T-helper 22 cell (primary cell): ENCODE results near the gene KIAA1755.

ENCODE experiments used
- DNase-seq: peaks from one replicate; pipeline ENCODE4 v3.0.0-alpha.2; 2020; ENCODE audit warnings: low read depth

Gene KIAA1755

DNA sequence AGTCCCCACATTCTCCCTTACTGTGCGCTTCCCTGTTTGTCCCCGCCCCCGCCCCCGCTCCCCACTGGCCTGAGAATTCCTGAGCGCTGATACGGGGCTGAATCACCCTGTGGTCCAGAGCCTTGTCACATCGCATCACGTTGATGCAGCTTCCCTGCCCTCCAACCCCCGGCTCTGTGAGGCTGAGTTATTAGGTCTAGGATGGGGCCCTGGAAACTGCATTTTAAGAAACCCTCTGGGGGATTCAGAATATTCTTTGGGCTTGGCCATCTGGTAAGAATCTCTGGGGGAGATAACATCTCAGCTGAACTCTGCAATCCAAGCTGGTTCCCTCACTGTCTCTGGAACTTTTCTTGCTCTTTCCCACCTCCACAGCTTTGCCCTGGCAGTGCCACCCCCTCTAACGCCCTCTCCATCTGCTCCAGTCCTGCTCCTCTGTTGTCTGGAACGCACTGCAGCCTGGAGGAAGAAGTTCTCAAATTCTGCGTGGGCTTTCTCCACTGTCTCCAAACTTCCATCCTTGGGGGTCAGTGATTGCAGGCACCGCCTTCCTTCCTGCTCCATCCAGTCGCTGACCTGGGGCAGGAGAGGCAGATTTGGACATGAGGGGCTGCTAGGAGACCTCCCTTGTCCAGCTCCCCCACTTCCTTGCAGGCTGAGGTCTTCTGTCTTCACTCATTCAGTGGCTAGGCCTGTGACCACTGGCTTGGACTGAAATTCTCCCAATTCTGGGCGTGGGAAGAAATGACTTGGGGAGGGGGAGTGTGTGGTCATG, 42.6 kb downstream of the KIAA1755 start:
- DNase-seq, result no peak

DNA sequence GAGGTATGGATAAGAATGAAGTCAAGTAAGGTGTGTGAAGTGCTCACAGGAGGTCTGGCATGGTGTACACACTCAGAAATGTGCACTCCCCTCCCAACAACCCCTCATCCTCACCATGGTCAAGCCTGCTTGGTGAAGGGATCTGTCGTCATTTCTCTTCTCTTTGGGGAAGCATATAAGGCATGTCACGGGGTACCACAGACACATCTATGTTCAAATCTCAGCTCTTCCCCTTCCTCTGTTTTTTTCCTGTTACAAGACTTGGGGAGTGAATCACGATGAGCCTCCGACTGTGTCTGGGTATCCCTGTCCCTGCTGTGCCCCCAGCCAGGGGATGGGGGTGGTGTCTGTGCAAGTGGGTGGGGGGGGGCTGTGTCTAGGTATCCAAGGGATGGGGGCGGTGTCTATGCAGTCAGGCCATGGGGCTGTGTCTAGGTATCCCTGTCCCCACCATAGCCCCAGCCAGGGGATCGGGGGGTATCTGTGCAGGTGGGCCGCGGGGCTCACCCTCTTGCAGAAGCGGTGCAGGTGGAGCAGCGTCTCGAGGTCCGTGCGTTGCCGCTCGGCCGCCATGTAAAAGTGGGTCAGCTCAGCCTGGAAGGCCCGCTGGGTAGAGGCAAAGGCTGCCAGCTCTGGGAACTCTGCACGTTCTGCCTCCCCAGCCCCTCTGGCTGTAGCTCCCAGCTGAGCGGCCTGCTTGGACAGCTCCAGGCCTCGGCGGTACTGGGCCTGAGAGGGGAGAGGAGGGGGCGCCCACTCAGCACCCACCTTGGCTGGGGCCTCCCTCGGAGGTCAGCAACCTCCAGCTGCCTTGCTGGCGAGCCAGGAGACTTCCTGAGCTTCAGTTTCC, 43.6 kb downstream of the KIAA1755 start:
- DNase-seq, result no peak

DNA sequence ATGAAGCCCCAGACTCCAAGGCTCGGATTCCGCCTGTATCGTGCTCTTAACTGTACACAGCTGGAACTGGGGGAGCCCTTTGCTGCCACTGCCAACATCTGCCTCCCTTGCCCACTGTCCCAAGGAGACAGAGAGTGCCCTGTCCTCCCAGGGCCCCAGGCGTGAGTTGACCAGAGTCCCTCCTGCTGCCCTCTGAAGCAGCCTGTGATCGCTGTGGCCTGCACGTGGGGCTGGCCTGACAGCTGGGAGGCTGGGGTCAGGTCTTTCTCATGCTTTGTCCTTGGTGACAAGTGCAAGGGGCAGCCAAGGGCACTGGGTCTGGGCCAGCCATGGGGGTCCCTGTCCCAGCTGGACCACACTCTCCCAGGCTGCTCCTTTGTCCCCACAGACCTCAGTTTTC, 44.3 kb downstream of the KIAA1755 start:
- no peak for DNase-seq

DNA sequence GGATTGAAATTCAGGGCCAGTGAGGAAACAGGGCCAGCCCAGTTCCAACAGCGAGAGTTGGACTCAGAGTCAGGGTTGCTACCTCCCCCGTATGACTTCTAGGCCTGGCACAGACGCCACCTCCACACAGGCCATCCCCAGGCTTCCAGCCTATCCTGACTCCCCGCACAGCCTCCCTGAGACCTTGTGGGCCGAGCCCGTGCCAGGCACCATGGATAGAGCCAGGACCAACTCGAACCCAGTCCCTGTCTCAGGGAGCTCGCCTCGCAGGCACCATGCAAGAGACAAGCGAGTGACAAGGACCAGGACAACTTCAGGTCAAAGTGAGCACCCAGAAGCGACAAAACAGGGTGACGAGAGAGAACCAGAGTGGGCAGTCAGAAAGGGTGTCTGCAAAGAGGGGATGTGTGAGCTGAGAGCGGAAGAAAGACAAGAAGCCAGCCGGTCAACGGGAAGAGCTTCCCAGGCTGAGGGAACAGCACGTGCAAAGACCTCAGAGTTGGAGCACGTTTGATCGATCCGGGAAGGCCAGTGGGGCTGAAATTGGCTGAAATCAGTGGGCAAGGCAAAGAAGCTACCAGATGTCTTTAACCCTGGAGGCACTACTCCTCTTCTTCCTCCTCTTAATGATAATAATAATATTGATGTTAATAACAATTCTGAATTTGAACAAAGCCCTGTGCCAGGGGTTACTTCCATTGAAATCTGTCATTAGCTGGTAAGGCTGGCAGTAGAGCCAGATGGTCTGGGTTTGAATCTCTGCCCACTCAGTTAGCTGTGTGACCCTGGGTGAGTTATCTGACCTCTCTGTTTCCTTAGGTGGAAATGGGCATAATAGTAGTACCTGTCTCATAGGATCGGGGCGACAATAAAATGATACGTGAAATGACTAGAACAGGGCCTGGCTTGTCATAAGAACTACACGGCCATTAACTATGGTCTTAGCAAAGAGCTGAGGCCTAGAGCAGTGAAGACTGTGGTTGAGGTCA, 45.0 kb downstream of the KIAA1755 start:
- DNase-seq, result no peak

DNA sequence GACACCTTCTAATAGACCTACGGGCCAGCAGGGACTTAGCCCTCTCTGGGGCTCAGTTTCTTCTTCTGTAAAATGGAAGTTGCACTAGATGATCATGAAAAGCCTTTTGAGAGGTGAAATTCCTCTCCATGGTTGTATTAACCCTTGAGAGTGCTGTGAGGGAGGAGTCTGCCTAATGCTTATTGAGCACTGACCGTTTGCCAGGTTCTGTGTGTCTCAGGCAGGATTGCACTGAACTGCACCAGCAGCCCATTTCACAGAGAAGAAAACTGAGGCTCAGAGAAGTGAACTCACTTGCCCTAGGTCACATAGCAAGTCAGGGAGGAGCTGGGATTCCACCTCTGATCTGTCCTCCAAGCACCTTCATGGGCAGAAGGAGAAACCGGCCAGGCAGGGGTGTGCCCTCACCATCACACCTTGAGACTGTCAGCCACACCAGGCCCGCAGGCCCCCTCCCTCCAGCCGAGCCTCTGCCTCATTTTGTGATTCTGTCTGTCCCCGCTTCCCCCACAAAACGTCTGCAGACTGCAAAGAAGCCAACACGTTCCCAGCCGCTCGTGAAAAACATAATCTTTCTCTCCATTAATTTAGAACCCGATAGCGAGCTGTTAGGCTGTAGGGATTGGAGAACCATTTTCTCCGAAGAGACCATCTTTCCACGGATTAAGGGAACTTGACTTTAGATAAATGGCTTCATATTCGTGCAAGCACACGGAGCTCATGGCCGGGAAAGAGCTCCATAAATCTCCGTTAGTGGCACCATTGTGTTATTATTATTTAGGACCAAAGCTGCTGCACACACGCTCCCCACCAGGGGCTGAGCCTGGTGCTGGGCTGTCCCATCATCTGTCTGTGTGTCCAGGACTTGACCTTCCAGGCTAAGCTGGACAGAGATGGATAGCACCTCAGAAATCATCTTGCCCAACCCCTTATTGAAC, 46.0 kb downstream of the KIAA1755 start:
- DNase-seq, result no peak

DNA sequence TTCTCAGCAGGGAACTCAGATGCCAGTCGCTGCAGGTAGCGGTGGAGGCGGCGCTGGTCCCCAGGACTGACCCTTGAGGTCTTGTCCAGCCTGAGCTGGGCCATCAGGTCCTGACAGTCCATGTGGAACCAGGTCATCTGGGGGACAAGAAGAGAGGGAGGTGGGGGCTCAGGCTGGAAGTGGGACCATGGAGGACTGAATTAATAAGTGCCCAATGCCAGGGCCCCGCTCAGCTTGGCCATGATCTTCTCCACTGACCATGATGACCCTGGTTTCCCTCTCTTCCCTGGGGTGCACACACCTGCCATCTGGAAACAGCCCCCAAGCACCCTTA, 47.0 kb downstream of the KIAA1755 start:
- DNase-seq, result no peak

DNA sequence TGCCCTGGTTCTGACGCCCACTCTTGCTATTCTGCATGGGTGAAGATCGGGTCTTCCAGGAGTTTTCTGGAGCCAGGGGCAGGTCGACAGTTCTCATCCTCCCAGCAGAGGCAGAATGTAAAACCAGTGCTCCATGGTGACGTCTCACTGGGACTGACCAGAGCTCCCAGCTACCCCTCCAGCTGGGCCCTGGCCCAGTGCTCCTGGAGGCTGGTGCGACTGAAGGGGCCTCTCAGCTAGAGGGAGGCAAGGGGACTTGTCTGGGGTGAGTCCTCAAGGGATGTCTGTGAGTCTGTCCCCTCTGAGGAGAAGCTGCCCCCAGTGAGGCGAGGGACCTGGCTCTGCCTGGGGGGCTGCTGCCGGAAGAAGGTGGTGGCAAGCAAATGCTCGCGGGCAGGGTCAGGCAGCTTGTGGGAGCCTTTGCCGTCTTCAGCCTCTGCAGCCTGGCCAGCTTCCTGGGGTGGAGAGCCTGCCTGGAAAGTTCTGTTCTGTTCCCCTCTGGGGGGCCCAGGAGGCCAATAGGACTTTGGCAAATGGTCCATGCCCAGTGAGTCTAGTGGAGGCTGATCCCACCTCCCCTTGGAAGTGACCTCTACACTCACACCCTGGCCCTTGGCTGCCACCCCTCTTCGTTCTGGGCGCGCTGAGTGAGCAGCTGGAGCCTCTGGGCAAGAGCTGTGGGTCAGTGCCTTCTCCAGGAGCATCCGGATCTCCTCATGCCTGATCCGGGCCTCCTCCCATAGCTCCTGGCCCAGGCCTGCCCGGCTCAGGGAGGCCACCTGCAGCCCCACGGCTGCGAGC, 47.5 kb downstream of the KIAA1755 start:
- no peak for DNase-seq

DNA sequence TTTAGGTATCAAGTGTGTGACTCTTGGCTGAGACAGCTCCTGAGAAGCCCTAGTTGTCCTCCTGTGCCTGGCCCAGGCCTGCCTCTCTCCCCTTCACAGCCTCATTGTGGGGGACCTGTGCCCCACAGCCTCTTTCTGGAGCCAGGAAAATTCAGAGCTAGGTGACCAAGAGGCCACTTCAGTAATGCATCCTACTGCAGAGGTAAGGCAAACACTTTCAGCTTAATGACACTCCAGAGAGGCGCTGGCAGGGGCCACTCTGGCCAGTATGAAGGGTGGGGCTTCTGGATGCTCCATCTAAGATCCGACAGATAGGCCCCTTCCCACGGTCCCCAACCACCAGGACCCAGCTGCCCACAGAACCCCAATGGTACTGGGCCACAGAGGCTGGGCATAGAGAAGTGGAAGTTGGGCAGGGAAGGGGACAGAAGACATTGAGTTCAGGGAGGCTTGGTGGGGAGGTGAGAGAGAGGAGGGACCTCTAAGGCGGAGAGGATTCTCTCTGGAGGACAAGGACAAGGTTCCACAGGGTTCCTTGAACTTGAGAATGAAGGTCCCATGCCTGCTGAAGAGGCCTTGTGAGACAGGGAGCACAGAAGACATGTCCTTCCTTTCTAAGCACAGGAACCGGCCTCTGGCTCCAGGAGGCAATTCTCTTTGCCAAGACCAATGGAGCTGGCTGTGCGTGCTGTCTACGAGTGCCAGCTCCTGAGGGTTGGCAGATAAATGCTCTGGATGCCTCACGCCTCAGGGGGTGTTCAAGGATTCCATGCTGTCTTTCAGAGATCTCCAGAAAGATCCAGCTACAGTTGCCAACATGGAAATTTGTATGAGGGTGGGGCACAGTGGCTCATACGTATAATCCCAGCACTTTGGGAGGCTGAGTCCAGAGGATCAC, 49.1 kb downstream of the KIAA1755 start:
- DNase-seq, result no peak

DNA sequence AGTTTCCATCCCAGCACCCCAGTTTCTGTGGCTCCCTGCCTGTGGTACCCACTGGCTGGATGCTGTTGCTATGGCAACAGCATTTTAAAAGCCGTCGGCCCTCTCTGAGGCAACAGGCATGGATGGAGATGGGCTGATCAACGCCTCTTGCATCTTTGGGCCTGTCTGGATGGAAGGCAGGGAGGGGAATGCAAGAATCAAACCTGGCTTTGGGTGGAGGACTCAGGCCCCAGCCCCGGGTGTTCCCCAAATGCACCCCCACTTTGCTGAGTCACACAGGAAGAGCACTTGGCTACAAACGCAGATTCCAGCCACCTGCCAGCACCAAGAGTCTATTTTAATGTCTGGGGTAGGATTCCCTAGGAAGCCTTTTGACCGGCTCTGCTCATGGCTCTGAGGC, 49.8 kb downstream of the KIAA1755 start:
- DNase-seq, result no peak

DNA sequence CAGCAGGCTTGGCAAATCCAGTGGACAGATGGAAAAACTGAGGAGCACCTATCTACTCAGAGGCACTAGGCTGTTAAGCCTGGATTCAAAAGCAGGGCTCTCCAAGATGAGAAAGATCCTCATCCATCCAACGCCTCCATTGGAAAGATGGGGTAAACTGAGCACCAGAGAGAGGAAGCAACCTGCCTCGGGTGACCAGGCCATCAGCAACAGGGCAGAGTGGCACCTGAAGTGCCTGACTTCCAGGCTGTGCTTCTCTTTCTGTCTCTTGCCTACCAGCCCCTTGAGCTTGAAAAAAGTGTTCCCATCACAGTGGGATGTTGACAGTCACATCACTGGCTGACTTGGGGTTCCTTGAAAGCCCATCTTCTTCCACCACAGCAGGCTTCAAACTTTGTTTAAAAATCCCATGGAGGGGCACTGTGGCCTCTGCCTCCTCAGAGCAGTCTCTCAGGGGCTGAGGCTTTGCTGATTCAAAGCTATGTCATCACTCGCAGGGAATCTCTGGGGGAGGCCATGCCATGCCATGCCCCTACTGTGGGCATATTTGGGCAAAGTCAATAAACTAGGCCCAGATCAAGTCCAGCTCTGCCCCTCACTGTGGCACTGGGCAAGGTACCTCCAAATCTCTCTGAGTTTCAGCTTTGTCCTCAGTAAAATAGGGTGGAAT, 50.7 kb downstream of the KIAA1755 start:
- no peak for DNase-seq

DNA sequence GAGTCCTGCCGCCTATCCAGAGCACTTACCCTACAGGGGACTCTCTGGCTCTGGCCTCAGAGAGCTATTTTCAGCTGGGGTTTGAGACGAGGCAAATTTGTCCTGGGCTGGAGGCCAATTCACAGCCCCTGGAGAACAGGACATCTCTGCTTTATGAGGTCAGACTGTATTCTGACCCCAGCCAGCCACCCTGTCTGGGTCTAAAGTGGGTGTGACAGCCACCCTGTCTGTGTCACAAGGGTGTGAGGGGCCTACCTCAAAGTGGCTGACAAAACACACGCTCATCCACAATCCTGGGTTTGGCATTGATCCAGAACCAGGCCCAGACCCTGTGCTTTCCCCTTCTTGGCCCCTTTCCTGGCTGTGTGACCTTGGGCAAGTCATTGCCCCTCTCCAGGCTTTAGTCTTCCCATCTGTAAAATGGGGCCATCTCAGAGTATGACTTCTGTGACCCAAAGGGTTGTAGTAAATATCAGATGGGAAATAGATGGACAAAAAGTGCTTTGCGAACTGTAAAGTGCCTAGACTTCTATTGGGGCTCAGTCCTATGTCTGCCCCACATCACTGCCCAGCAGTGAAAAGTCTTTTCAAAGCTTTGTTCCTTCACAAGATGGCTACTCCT, 51.4 kb downstream of the KIAA1755 start:
- DNase-seq, result no peak

DNA sequence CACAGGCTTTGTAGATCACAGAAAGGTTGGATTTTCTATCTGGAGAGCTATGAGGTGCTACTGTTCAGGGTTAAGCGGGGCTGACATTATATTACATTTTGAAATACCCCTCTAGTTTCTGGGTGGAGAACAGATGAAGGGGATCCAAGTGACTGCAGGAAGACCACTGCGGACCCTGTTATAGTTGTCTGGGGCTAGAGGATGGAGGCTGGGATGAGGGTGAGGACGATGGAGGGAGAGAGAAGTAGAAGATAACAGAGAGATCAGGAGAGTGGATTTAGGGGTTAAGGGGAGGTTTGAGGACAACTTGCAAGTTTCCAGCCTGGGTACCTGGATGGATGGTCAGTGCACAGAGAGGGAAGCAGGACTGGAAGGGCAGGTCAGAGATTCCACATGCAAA, 52.0 kb downstream of the KIAA1755 start:
- DNase-seq, result no peak

DNA sequence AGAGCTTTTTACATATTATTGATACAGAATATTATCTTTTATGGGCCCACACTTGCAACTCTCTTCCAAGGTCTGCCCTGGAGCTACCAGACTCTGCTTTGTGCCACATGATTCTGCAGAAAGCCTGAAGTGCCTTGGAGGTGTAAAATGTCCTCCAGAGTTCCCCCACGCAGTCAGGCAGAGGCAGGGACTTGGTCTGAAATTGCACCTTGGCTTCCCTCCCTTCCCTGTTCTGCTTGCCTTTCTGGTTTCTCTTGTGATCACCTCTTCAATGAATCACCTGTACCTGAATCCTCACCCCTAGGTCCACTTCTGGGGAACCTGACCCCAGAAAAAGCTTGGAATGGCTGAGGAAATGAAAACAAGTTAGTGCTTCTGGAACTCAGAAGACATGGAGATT, 52.4 kb downstream of the KIAA1755 start:
- DNase-seq, result no peak

DNA sequence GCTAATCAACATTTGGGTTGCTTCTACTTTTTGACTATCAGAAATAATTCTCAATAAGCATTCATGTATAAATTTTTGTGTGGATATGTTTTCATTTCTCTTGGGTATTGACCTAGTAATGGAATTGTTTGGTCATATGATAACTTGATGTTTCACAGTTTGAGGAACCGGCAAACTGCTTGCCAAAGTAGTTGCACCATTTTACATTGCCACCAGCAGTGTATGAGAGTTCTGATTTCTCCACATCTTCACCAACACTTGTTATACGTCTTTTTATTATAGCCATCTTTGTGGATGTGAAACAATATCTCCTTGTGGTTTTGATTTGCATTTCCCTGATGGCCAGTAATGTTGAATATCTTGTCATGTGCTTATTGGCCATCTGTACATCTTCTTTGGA, 52.9 kb downstream of the KIAA1755 start:
- no peak for DNase-seq

DNA sequence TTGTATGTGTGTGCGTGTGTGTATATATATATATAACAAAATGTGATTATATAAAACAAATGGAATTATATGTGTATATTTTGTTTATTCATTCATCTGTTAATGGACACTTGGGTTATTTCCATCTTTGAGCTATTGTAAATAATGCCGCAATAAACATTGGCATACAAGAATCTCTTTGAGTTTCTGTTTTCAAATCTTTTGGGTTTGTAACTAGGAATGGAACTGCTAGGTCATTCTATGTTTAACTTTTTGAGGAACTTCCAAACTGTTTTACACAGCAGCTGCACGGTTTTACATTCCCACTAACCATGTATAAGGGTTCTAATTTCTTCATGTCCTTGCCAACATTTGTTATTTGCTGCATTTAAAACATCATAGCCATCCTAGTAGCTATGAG, 55.5 kb downstream of the KIAA1755 start:
- DNase-seq, result no peak

DNA sequence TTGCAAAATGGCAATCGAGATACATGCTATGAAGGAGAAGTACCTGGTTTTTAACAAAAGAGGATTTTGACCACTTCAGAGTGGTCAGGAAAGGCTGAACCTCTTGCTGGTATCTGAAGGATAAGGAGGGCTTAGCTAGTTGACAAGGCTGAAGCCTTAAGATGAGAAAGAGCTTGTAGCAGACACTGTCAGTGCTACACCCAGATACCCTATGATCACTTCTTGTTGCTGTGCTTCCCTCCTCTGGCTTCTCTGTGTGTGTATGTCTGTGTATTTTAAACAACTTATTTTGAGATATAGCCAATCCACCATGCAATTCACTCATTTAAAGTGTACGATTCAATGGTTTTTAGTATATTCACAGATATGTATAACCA, 56.6 kb downstream of the KIAA1755 start:
- DNase-seq, result no peak

DNA sequence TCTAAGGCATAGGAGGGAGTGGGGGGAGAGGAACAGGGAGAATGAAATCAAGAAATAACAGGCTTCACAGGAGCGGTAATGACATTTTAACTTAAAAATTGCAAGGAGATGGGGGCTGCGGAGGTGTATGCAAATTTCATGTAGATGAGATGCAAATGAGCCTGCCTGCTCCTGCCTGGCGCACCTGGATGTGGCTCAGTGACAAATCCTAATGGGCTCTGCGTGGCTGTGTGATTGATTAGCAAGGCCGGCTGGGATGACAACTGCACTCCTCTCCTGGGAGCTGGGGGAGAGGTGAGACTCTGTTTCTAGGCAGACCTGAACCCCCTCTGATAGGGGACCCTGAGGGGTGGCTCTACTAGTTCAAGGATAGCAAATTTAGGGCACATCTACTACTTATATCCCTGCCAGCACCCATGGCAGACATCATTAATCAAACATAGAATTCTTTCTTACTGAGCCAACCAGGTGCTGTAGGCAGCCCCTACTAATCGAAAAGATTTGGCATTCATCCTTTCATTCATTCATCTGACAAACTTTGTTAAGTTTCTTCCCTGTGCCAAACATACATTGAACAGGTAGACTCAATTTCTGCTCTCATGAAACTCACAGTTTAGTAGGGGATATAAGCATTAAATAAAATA, 57.1 kb downstream of the KIAA1755 start:
- no peak for DNase-seq

DNA sequence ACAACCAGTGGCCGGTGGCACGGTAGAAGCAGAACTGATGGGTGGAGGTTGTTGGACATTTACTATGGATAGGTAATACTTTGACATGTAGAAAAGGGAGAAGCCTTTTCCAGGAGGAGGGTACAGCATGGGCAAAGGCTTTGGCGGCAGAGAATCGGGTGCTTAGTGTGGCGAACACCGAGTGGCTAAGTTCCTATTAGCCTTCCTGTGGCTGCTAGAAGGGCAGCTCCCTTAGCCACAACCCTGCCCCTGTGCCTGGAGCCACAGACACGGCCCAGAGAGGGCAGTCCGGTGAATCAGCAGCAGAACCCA, 57.6 kb downstream of the KIAA1755 start:
- no peak for DNase-seq
